22Rv1 (cell line): ENCODE results near the gene SETD7.

Experiments used
- H3K27ac ChIP-seq: fragments of 450-650 bp; 2 replicates; pipeline ENCODE4 v1.5.1; 2017
- ZFX ChIP-seq: fragments of 450-650 bp; IDR thresholded peaks from 2 replicates; pipeline ENCODE4 v1.6.1; 2017; ENCODE audit warnings: antibody characterized with exemption, borderline replicate concordance
- TF ChIP-seq, protein P1 (sequence below): fragments of 450-650 bp; IDR thresholded peaks from 2 replicates; pipeline ENCODE4 v1.5.1; 2017; ENCODE audit warnings: mild to moderate bottlenecking

Gene SETD7

GRCh38 chr4:139501117-139501516 lies 54.9 kb downstream of the SETD7 start:
- no peak for TF ChIP-seq ZFX
- TF ChIP-seq, protein P1, sequence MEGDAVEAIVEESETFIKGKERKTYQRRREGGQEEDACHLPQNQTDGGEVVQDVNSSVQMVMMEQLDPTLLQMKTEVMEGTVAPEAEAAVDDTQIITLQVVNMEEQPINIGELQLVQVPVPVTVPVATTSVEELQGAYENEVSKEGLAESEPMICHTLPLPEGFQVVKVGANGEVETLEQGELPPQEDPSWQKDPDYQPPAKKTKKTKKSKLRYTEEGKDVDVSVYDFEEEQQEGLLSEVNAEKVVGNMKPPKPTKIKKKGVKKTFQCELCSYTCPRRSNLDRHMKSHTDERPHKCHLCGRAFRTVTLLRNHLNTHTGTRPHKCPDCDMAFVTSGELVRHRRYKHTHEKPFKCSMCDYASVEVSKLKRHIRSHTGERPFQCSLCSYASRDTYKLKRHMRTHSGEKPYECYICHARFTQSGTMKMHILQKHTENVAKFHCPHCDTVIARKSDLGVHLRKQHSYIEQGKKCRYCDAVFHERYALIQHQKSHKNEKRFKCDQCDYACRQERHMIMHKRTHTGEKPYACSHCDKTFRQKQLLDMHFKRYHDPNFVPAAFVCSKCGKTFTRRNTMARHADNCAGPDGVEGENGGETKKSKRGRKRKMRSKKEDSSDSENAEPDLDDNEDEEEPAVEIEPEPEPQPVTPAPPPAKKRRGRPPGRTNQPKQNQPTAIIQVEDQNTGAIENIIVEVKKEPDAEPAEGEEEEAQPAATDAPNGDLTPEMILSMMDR: no peak
- H3K27ac ChIP-seq: no peak overlapping the region

DNA sequence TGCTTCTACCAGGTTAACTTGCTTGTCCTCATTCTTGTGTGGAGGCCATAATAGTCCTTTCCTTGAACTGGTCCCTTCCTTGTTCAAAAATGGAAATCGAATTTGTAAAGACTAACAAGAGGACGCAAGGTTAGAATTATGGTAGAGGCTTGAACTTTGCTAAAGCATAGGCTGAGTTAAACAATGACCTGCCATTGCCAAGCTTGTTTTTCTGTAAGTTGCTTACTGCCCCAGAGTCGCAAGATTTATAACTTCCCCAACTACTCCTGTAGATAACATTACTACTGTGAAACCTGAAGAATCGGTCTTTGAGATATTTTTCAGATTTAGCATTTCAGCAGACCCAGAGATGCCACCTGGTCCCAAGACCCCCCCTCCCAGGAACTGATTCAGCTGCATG lies 56.8 kb downstream of the SETD7 start:
- H3K27ac ChIP-seq: no peak overlapping the region
- TF ChIP-seq ZFX: no peak
- TF ChIP-seq, protein P1: no peak

GRCh38 chr4:139493176-139493575 lies 62.8 kb downstream of the SETD7 start:
- TF ChIP-seq, protein P1: no peak
- no peak for TF ChIP-seq ZFX
- H3K27ac ChIP-seq: no peak overlapping the region

- TF ChIP-seq, protein P1: no peak
- no peak for TF ChIP-seq ZFX
- H3K27ac ChIP-seq: no peak overlapping the region
Observed at GRCh38 chr4:139492429-139492828, 63.6 kb downstream of the SETD7 start.

DNA sequence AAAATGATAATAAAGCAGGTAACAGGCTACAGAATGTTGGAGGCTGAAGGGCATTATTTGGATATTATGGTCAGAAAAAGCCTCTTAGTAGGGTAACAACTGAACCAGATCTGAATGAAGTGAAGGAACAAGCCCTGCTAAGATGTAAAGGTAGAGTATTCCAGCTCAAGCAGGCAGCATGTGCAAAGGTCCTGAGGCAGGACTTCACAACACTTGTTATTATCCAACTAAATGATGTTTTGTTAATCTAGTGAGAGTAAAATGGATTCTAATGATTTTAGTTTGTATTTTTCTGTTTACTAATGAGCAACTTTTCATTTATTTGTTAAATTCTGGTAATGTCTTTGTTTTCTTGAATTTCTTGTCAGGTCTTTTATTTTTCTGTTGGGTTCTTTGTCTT lies 66.4 kb downstream of the SETD7 start:
- TF ChIP-seq, protein P1: no peak
- TF ChIP-seq ZFX: no peak
- no peak overlapping the region for H3K27ac ChIP-seq

DNA sequence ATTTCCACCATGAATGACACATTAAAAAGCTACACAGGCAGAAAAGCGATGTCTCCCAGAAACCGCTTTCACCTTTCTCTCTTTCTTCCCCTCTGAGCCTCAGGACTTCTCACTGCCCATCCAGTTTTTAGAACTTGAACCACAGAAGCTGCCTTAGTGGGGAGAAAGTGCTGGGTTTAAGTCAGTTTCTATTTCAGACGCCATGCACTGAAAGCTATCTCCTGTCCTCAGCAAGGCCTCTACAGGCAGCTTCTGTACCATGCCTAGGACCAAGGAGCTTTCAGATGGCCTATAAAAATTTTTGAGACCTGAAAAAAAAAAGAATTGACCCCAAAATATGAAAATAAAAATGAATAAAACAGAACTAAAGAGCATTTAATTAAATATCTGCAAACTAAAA lies 67.6 kb downstream of the SETD7 start:
- no peak overlapping the region for H3K27ac ChIP-seq
- no peak for TF ChIP-seq ZFX
- TF ChIP-seq, protein P1: no peak

GRCh38 chr4:139484783-139485311 lies 71.2 kb downstream of the SETD7 start:
- TF ChIP-seq, protein P1: no peak
- no peak for TF ChIP-seq ZFX
- H3K27ac ChIP-seq: no peak overlapping the region
